GM12878 (cell line): ENCODE results near the gene SENP6.

Experiments
- CTCF ChIP-seq, 3 experiments: IDR thresholded peaks in 2 of 3; conservative IDR thresholded peaks in 1 of 3; 2 replicates each; pipeline ENCODE4 v1.5.1; 2011; ENCODE audit warnings: low read depth in 3 of 3, low read length in 3 of 3, mild to moderate bottlenecking in 3 of 3, control low read depth in 2 of 3, moderate library complexity in 2 of 3, inconsistent platforms in 1 of 3, mixed read lengths in 1 of 3; ENCODE audit not compliant: control insufficient read depth in 2 of 3, insufficient read depth in 1 of 3; ENCODE audit errors: extremely low read depth in 1 of 3
- GABPA ChIP-seq: IDR thresholded peaks from 2 replicates; pipeline ENCODE4 v1.6.1; 2014; ENCODE audit warnings: antibody characterized with exemption, low read depth, mild to moderate bottlenecking, inconsistent platforms
- MAX ChIP-seq: IDR thresholded peaks from 2 replicates; pipeline ENCODE4 v1.6.1; 2012; ENCODE audit warnings: low read depth, low read length, improper control_type of control experiment
- MEF2A ChIP-seq: IDR thresholded peaks from 2 replicates; pipeline ENCODE4 v1.6.1; 2011; ENCODE audit warnings: low read depth, mild to moderate bottlenecking, low read length, moderate library complexity; ENCODE audit not compliant: insufficient read depth
- MTA3 ChIP-seq: IDR thresholded peaks from 2 replicates; pipeline ENCODE4 v1.6.1; 2012; ENCODE audit warnings: low read length, inconsistent platforms, borderline replicate concordance
- NR2C2 ChIP-seq: IDR thresholded peaks from 2 replicates; pipeline ENCODE4 v1.6.1; 2011; ENCODE audit warnings: borderline replicate concordance, low read depth; ENCODE audit not compliant: control insufficient read depth, insufficient read length
- PKNOX1 ChIP-seq: fragments of 450-650 bp; IDR thresholded peaks from 2 replicates; pipeline ENCODE4 v1.6.1; 2016; ENCODE audit warnings: mild to moderate bottlenecking
- POLR2A ChIP-seq: IDR thresholded peaks from 2 replicates; pipeline ENCODE4 v1.6.1; 2011; ENCODE audit warnings: low read depth, mild to moderate bottlenecking, low read length
- TF ChIP-seq, protein P1 (sequence below): fragments of 450-650 bp; IDR thresholded peaks from 2 replicates; pipeline ENCODE4 v1.6.1; 2017; ENCODE audit warnings: mild to moderate bottlenecking, moderate library complexity

DNA sequence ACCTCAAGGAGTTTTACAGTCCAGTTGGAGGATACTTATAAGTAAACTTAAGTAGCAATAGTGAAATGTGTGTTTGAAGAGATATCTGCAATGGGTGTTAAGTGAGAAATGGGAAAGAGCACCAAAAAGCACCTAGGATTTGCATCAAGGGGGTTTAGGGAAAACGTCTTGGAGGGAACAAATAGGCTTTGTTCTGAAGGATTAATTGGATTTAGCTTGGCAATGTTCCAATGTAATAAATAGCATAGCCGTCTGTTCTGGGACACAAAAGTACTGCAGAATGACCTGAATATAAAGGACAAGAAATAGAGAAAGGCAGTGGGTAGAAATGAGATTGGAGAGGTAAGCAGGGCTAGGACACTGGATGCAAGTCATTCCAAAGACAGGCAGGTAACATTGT is 144.5 kb downstream of the SENP6 start:
- TF ChIP-seq MTA3 (no peak), NR2C2 (no peak), CTCF (IDR thresholded peaks at IDR 0.05 in 2 of 3, conservative IDR thresholded peaks at IDR 0.05 in 1 of 3; ENCODE audit: control insufficient read depth in 2 of 3, extremely low read depth in 1 of 3, insufficient read depth in 1 of 3, low read depth in 3 of 3, low read length in 3 of 3) (no peak), GABPA (no peak), MAX (no peak), MEF2A (no peak), POLR2A (no peak), PKNOX1 (no peak)
- TF ChIP-seq, protein P1, sequence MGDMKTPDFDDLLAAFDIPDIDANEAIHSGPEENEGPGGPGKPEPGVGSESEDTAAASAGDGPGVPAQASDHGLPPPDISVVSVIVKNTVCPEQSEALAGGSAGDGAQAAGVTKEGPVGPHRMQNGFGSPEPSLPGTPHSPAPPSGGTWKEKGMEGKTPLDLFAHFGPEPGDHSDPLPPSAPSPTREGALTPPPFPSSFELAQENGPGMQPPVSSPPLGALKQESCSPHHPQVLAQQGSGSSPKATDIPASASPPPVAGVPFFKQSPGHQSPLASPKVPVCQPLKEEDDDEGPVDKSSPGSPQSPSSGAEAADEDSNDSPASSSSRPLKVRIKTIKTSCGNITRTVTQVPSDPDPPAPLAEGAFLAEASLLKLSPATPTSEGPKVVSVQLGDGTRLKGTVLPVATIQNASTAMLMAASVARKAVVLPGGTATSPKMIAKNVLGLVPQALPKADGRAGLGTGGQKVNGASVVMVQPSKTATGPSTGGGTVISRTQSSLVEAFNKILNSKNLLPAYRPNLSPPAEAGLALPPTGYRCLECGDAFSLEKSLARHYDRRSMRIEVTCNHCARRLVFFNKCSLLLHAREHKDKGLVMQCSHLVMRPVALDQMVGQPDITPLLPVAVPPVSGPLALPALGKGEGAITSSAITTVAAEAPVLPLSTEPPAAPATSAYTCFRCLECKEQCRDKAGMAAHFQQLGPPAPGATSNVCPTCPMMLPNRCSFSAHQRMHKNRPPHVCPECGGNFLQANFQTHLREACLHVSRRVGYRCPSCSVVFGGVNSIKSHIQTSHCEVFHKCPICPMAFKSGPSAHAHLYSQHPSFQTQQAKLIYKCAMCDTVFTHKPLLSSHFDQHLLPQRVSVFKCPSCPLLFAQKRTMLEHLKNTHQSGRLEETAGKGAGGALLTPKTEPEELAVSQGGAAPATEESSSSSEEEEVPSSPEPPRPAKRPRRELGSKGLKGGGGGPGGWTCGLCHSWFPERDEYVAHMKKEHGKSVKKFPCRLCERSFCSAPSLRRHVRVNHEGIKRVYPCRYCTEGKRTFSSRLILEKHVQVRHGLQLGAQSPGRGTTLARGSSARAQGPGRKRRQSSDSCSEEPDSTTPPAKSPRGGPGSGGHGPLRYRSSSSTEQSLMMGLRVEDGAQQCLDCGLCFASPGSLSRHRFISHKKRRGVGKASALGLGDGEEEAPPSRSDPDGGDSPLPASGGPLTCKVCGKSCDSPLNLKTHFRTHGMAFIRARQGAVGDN = no peak
